ENCODE data around the gene AIFM2. TPM values are rescaled to one million over a fixed set of nuclear protein-coding genes. Genes with fewer than 3 reads are reported as not detected.

The AIFM2 gene
- total and polyA plus RNA-seq, 10 of the 15 experiments (the other 5 are each of a cell fraction or from before 2014, with no cell fraction given) = 4.5 to 30.8 (median 15.6) TPM

- TF ChIP-seq E2F8 (IDR thresholded peaks at IDR 0.05; ENCODE audit: low read depth, partially characterized antibody) = no peak
Observed at GRCh38 chr10:70122742-70123141, 9.9 kb downstream of the AIFM2 start (continued).

- H3K4me2 ChIP-seq (ENCODE audit: control insufficient read depth, insufficient read depth) = no peak overlapping the region
- DNase-seq (ENCODE audit: low read depth, low spot score) (no peak), FAIRE-seq (no peak), ATAC-seq (no peak)
- in situ Hi-C loops (cut with MboI) (no loop called here), intact Hi-C loops (cut with micrococcal nuclease; ENCODE audit: unreplicated experiment) (no loop called here)
- H3K9ac ChIP-seq (ENCODE audit: control insufficient read depth, insufficient read depth, low read length) = no peak overlapping the region
- H3K36me3 ChIP-seq (ENCODE audit: control insufficient read depth in 2 of 2, insufficient read depth in 2 of 2, low read length in 1 of 2) = peaks cover 9 to 14% of the 10 kb centered on the region in 2 experiments; a peak in 3 of 4 replicates
- H3K27me3 ChIP-seq (replicated peaks in 1 of 2; ENCODE audit: control insufficient read depth in 2 of 2, insufficient read depth in 2 of 2, low read length in 1 of 2) = no peaks in the 10 kb centered on the region
- H4K20me1 ChIP-seq (ENCODE audit: control insufficient read depth, insufficient read depth) = no peaks in the 10 kb centered on the region
- SMC1A ChIA-PET (ENCODE audit: uncharacterized antibody, unreplicated experiment) = interaction anchor here (1.2 kb wide), 1 partner anchor 11 kb away, joined by 3 read pairs; no protein-coding TSS in a partner anchor
- BruUV-seq (replicated peaks) = no TSS peak
- no peaks in the 10 kb centered on the region for H3K9me3 ChIP-seq (replicated peaks; ENCODE audit: control insufficient read depth, insufficient read depth, low read length)
- H2AFZ ChIP-seq (ENCODE audit: control insufficient read depth, low read depth, low read length) = no peak overlapping the region
- peaks cover 7% of the 10 kb centered on the region for H3K4me1 ChIP-seq (ENCODE audit: control insufficient read depth, insufficient read depth, low read length)
- CTCF ChIA-PET = interaction anchor here (1.0 to 1.1 kb wide), 2 partner anchors 11 to 27 kb away, joined by 3 to 4 read pairs; no protein-coding TSS in a partner anchor
- RAD21 ChIA-PET (ENCODE audit: unreplicated experiment) = no interaction called here
- POLR2A ChIA-PET = interaction anchor here (1.0 kb wide), 1 partner anchor 17 kb away, joined by 4 read pairs; no protein-coding TSS in a partner anchor
- H3K27ac ChIP-seq (ENCODE audit: control insufficient read depth, insufficient read depth) = no peak overlapping the region
- WGBS (ENCODE audit: insufficient coverage, insufficient replicate concordance, low lambda C conversion rate, missing lambda C conversion rate) = 93% methylated on average over 11 of the region's 11 CpGs
- peaks cover 2% of the 10 kb centered on the region; the same call in 1 of the 2 replicates for H3K79me2 ChIP-seq (ENCODE audit: control insufficient read depth, insufficient read depth, low read length)
- no peak overlapping the region for H3K4me3 ChIP-seq
- TF ChIP-seq RBBP5 (conservative IDR thresholded peaks at IDR 0.05) (no peak), MEF2A (IDR thresholded peaks at IDR 0.05; ENCODE audit: insufficient read depth, low read depth, low read length) (no peak), FOXK2 (IDR thresholded peaks at IDR 0.05) (no peak), MTA2 (IDR thresholded peaks at IDR 0.05; ENCODE audit: low read depth) (no peak), JUND (IDR thresholded peaks at IDR 0.05; ENCODE audit: low read depth, low read length) (no peak), SRF (IDR thresholded peaks at IDR 0.05; ENCODE audit: low read depth in 2 of 2, low read length in 2 of 2) (no peak), WRNIP1 (IDR thresholded peaks at IDR 0.05; ENCODE audit: borderline replicate concordance, low read depth, low read length) (no peak), TCF3 (IDR thresholded peaks at IDR 0.05; ENCODE audit: borderline replicate concordance, insufficient read depth, low read depth, low read length) (no peak), SPI1 (IDR thresholded peaks at IDR 0.05; ENCODE audit: borderline replicate concordance, insufficient read depth, low read depth, low read length) (no peak), STAT1 (conservative IDR thresholded peaks at IDR 0.05) (no peak), EZH2 (IDR thresholded peaks at IDR 0.05; ENCODE audit: borderline replicate concordance, control insufficient read depth, low read depth, low read length) (no peak), BACH1 (IDR thresholded peaks at IDR 0.05; ENCODE audit: borderline replicate concordance) (no peak)
- TF ChIP-seq, protein P1, sequence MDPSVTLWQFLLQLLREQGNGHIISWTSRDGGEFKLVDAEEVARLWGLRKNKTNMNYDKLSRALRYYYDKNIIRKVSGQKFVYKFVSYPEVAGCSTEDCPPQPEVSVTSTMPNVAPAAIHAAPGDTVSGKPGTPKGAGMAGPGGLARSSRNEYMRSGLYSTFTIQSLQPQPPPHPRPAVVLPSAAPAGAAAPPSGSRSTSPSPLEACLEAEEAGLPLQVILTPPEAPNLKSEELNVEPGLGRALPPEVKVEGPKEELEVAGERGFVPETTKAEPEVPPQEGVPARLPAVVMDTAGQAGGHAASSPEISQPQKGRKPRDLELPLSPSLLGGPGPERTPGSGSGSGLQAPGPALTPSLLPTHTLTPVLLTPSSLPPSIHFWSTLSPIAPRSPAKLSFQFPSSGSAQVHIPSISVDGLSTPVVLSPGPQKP (IDR thresholded peaks at IDR 0.05; ENCODE audit: low read depth, low read length) = no peak
Observed at GRCh38 chr10:70121281-70121949, 11.2 kb downstream of the AIFM2 start.

Data from GM12878 (cell line).